ENCODE results near the gene USP47.
A peak's percentile ranks its signal among the peaks of the same experiment; 100 is the strongest.

The USP47 gene

GRCh38 chr11:11978098-11978637 lies 136.4 kb downstream of the USP47 start (continued):
- TF ChIP-seq TSHZ2 (CRISPR knock-in tag; IDR thresholded peaks at IDR 0.05), result no peak
- TF ChIP-seq SNAI2 (CRISPR knock-in tag; IDR thresholded peaks at IDR 0.05), result no peak
- TF ChIP-seq TCF4 (CRISPR knock-in tag; IDR thresholded peaks at IDR 0.05; ENCODE audit: borderline replicate concordance), result no peak
- no peak for TF ChIP-seq GLIS3 (CRISPR knock-in tag; IDR thresholded peaks at IDR 0.05)
- TF ChIP-seq BACH2 (CRISPR knock-in tag; IDR thresholded peaks at IDR 0.05; ENCODE audit: borderline replicate concordance), result no peak
- no peak for TF ChIP-seq ESRRG (CRISPR knock-in tag; IDR thresholded peaks at IDR 0.05)
- no peak for TF ChIP-seq TOX (CRISPR knock-in tag; IDR thresholded peaks at IDR 0.05; ENCODE audit: borderline replicate concordance)
- TF ChIP-seq ZNF8 (CRISPR knock-in tag; IDR thresholded peaks at IDR 0.05), result no peak
- TF ChIP-seq ZFP30 (CRISPR knock-in tag; IDR thresholded peaks at IDR 0.05), result no peak
- no peak for TF ChIP-seq ZC3H10 (CRISPR knock-in tag; IDR thresholded peaks at IDR 0.05)
- no peak for TF ChIP-seq ARNTL (CRISPR knock-in tag; IDR thresholded peaks at IDR 0.05; ENCODE audit: borderline replicate concordance, low read depth)
- TF ChIP-seq RARB (CRISPR knock-in tag; IDR thresholded peaks at IDR 0.05), result no peak

- 0 out of 2 replicates have a peak, but pooled peaks have one; percentile 10 for TF ChIP-seq PATZ1 (CRISPR knock-in tag; IDR thresholded peaks at IDR 0.05; ENCODE audit: borderline replicate concordance)
- peak; percentile 50; the same call in 1 of the 2 replicates for TF ChIP-seq ZC3H10 (CRISPR knock-in tag; IDR thresholded peaks at IDR 0.05)
- TF ChIP-seq ZFP3 (CRISPR knock-in tag; IDR thresholded peaks at IDR 0.05), result peak; percentile 83
- TF ChIP-seq CSDC2 (CRISPR knock-in tag; IDR thresholded peaks at IDR 0.05), result 0 out of 2 replicates have a peak, but pooled peaks have one; percentile 58
- TF ChIP-seq TSHZ2 (CRISPR knock-in tag; IDR thresholded peaks at IDR 0.05), result peak; percentile 71; the same call in 1 of the 2 replicates
- no peak for TF ChIP-seq CSRNP3 (CRISPR knock-in tag; IDR thresholded peaks at IDR 0.05)
- peak; percentile 34 for ATAC-seq
Measured at GRCh38 chr11:11978792-11979487, 137.2 kb downstream of the USP47 start.

- TF ChIP-seq ZFP3 (CRISPR knock-in tag; IDR thresholded peaks at IDR 0.05) (peak; percentile 18; the same call in 1 of the 2 replicates), ZC3H10 (CRISPR knock-in tag; IDR thresholded peaks at IDR 0.05) (0 out of 2 replicates have a peak, but pooled peaks have one; percentile 46), ARNTL (CRISPR knock-in tag; IDR thresholded peaks at IDR 0.05; ENCODE audit: borderline replicate concordance, low read depth) (no peak), BACH2 (CRISPR knock-in tag; IDR thresholded peaks at IDR 0.05; ENCODE audit: borderline replicate concordance) (no peak), ZNF565 (CRISPR knock-in tag; conservative IDR thresholded peaks at IDR 0.05; ENCODE audit: low read depth) (no peak), TCF4 (CRISPR knock-in tag; IDR thresholded peaks at IDR 0.05; ENCODE audit: borderline replicate concordance) (peak; percentile 42; the same call in 1 of the 2 replicates)
- peak; percentile 66 for ATAC-seq
Measured at GRCh38 chr11:11979488-11980117, 137.8 kb downstream of the USP47 start.

Data from SK-N-SH treated with all-trans-retinoic acid at 6 μM for 48 hours (cell line).